CD8-positive, alpha-beta memory T cell (primary cell): ENCODE data around the gene NINJ1. TPM values are rescaled to one million over a fixed set of nuclear protein-coding genes. Genes with fewer than 3 reads are reported as not detected.

Source experiments
- CTCF ChIA-PET: fragments of 350-600 bp; sonication (Branson Sonifier 250); formaldehyde crosslinking; loops from one replicate; lab custom pipeline; 2021; ENCODE audit warnings: antibody characterized with exemption; lab: Charles Lee
- POLR2A ChIA-PET: fragments of 350-600 bp; sonication (Branson Sonifier 250); formaldehyde crosslinking; loops from one replicate; lab custom pipeline; 2021; ENCODE audit warnings: antibody characterized with exemption; lab: Charles Lee
- DNase-seq, 5 donors: peaks; one replicate each; pipeline versions ENCODE4 v3.0.0 to v3.0.0-alpha.2; 2020 to 2022; ENCODE audit warnings: mixed read lengths in 1 of 5
- H3K27ac ChIP-seq: one replicate; pipeline ENCODE4 v1.7.0; 2013; ENCODE audit warnings: low read depth, mild to moderate bottlenecking, low read length, moderate library complexity
- H3K27me3 ChIP-seq: 2 replicates; pipeline ENCODE4 v1.7.0; 2013; ENCODE audit warnings: low read length, mild to moderate bottlenecking; ENCODE audit not compliant: insufficient read depth, poor library complexity, severe bottlenecking
- H3K36me3 ChIP-seq: 2 replicates; pipeline ENCODE4 v1.7.0; 2013; ENCODE audit warnings: mild to moderate bottlenecking, low read length, moderate library complexity; ENCODE audit not compliant: insufficient read depth
- H3K4me1 ChIP-seq: 2 replicates; pipeline ENCODE4 v1.7.0; 2013; ENCODE audit warnings: mild to moderate bottlenecking, low read length, moderate library complexity; ENCODE audit not compliant: insufficient read depth
- H3K4me3 ChIP-seq: 2 replicates; pipeline ENCODE4 v1.7.0; 2013; ENCODE audit warnings: mild to moderate bottlenecking, low read length
- H3K9me3 ChIP-seq: 2 replicates; pipeline ENCODE4 v1.7.0; 2013; ENCODE audit warnings: mild to moderate bottlenecking, low read length
- H3K27ac Mint-ChIP-seq, 8 donors: one replicate each; pipeline ENCODE4 v1.8.0; 2020 to 2021; ENCODE audit warnings: mixed read lengths in 8 of 8, mild to moderate bottlenecking in 6 of 8, inconsistent platforms in 3 of 8, moderate library complexity in 3 of 8
- H3K27me3 Mint-ChIP-seq, 2 donors: one replicate each; pipeline ENCODE4 v1.8.0; 2020 to 2021; ENCODE audit warnings: mixed read lengths in 2 of 2, mild to moderate bottlenecking in 1 of 2, moderate library complexity in 1 of 2
- H3K36me3 Mint-ChIP-seq, 3 donors: one replicate each; pipeline ENCODE4 v1.8.0; 2020 to 2021; ENCODE audit warnings: mixed read lengths in 3 of 3, inconsistent platforms in 1 of 3, mild to moderate bottlenecking in 1 of 3
- H3K4me1 Mint-ChIP-seq, 3 donors: one replicate each; pipeline ENCODE4 v1.8.0; 2020 to 2021; ENCODE audit warnings: mixed read lengths in 3 of 3, inconsistent platforms in 1 of 3, mild to moderate bottlenecking in 1 of 3
- H3K4me3 Mint-ChIP-seq, 7 donors: one replicate each; pipeline ENCODE4 v1.8.0; 2020 to 2021; ENCODE audit warnings: mixed read lengths in 7 of 7, mild to moderate bottlenecking in 6 of 7, moderate library complexity in 4 of 7, inconsistent platforms in 2 of 7
- H3K9me3 Mint-ChIP-seq, 5 donors: one replicate each; pipeline ENCODE4 v1.8.0; 2020 to 2022; ENCODE audit warnings: mixed read lengths in 5 of 5, mild to moderate bottlenecking in 3 of 5, moderate library complexity in 2 of 5, inconsistent platforms in 1 of 5
- polyA plus RNA-seq: library from polyadenylated mRNA; unstranded; fragments of 300-500 nt; fragmentation: Illumina TruSeq; gene quantifications from one replicate; pipeline ENCODE4 v1.2.3, GENCODE V29; 2021
- total RNA-seq, 2 experiments: library from RNA; stranded (reverse); gene quantifications; one replicate each; pipeline ENCODE4 v1.2.3, GENCODE V29; 2021

NINJ1 gene
- total and polyA plus RNA-seq, 3 experiments from 2014 or later = 59.9 to 103 (median 62.9) TPM

GRCh38 chr9:93092251-93092991, 41.6 kb downstream of the NINJ1 start:
- Mint-ChIP-seq H3K36me3 (peaks cover 0 to 26% (median 6%) of the 10 kb centered on the region in 3 donors), H3K4me3 (peak overlapping the region in 3 of 7 donors; percentile 23 to 69 (median 24))

GRCh38 chr9:93091453-93092081, 42.5 kb downstream of the NINJ1 start:
- ChIA-PET CTCF (interaction anchor here (1.1 to 1.2 kb wide), 3 partner anchors 17 to 88 kb away, joined by 3 read pairs; no protein-coding TSS in a partner anchor), POLR2A (no interaction called here)
- Mint-ChIP-seq H3K36me3 (peaks cover 2 to 26% (median 9%) of the 10 kb centered on the region in 3 donors), H3K4me1 (peaks cover 32 to 58% (median 43%) of the 10 kb centered on the region in 3 donors), H3K9me3 (no peaks in the 10 kb centered on the region), H3K4me3 (no peak overlapping the region), H3K27ac (peak overlapping the region in 7 of 8 donors; percentile 50 to 94 (median 74)), H3K27me3 (no peaks in the 10 kb centered on the region)
- no peaks in the 10 kb centered on the region for H3K36me3 ChIP-seq
- H3K27ac ChIP-seq = no peak overlapping the region
- peaks cover 23% of the 10 kb centered on the region for H3K4me1 ChIP-seq
- no peak overlapping the region for H3K4me3 ChIP-seq
- H3K9me3 ChIP-seq = no peaks in the 10 kb centered on the region
- DNase-seq = peak in 1 of 5 donors; percentile 55
- no peaks in the 10 kb centered on the region for H3K27me3 ChIP-seq

More at GRCh38 chr9:93092251-93092991, 41.6 kb downstream of the NINJ1 start:
- Histone ChIP-seq H3K27ac (no peak overlapping the region), H3K36me3 (no peaks in the 10 kb centered on the region), H3K9me3 (no peaks in the 10 kb centered on the region), H3K27me3 (no peaks in the 10 kb centered on the region), H3K4me3 (no peak overlapping the region), H3K4me1 (peaks cover 31% of the 10 kb centered on the region)
- H3K27me3 Mint-ChIP-seq = no peaks in the 10 kb centered on the region
- CTCF ChIA-PET = interaction anchor here (1.2 kb wide), 1 partner anchor 89 kb away, joined by 3 read pairs; no protein-coding TSS in a partner anchor
- POLR2A ChIA-PET = no interaction called here
- no peak for DNase-seq
- peaks cover 39 to 63% (median 48%) of the 10 kb centered on the region in 3 donors for H3K4me1 Mint-ChIP-seq
- no peaks in the 10 kb centered on the region for H3K9me3 Mint-ChIP-seq
- H3K27ac Mint-ChIP-seq = peak overlapping the region in 7 of 8 donors; percentile 50 to 95 (median 77)

GRCh38 chr9:93091056-93091452, 43.0 kb downstream of the NINJ1 start:
- Mint-ChIP-seq H3K9me3 (no peaks in the 10 kb centered on the region), H3K27ac (peak overlapping the region in 7 of 8 donors; percentile 10 to 94 (median 17)), H3K4me3 (peak overlapping the region in 1 of 7 donors; percentile 13), H3K4me1 (peaks cover 31 to 60% (median 43%) of the 10 kb centered on the region in 3 donors), H3K27me3 (no peaks in the 10 kb centered on the region), H3K36me3 (peaks cover 4 to 30% (median 11%) of the 10 kb centered on the region in 3 donors)
- Histone ChIP-seq H3K36me3 (peaks cover 3% of the 10 kb centered on the region), H3K27ac (no peak overlapping the region), H3K27me3 (no peaks in the 10 kb centered on the region), H3K4me1 (peaks cover 23% of the 10 kb centered on the region), H3K4me3 (no peak overlapping the region), H3K9me3 (no peaks in the 10 kb centered on the region)
- DNase-seq = no peak
- ChIA-PET POLR2A (no interaction called here), CTCF (interaction anchor here (1.1 to 1.2 kb wide), 3 partner anchors 18 to 88 kb away, joined by 3 read pairs; no protein-coding TSS in a partner anchor)

- H3K27me3 Mint-ChIP-seq = no peaks in the 10 kb centered on the region
- Histone ChIP-seq H3K4me3 (no peak overlapping the region), H3K36me3 (peaks cover 11% of the 10 kb centered on the region), H3K27me3 (no peaks in the 10 kb centered on the region), H3K27ac (no peak overlapping the region), H3K9me3 (no peaks in the 10 kb centered on the region), H3K4me1 (peaks cover 23% of the 10 kb centered on the region)
- no peak for DNase-seq
- peak overlapping the region in 2 of 7 donors; percentile 30 to 74 for H3K4me3 Mint-ChIP-seq
- POLR2A ChIA-PET = interaction anchor here (0.7 to 2.6 kb wide), 2 partner anchors 26 to 122 kb away, joined by 3 to 7 read pairs; no protein-coding TSS in a partner anchor
- CTCF ChIA-PET = interaction anchor here (0.9 to 2.0 kb wide), 4 partner anchors 9 to 87 kb away, joined by 3 to 6 read pairs (median 4); no protein-coding TSS in a partner anchor
- peaks cover 10 to 38% (median 16%) of the 10 kb centered on the region in 3 donors for H3K36me3 Mint-ChIP-seq
- no peaks in the 10 kb centered on the region for H3K9me3 Mint-ChIP-seq
- H3K27ac Mint-ChIP-seq = peak overlapping the region in 7 of 8 donors; percentile 35 to 75 (median 61)
- peaks cover 31 to 59% (median 43%) of the 10 kb centered on the region in 3 donors for H3K4me1 Mint-ChIP-seq
Measured at GRCh38 chr9:93090091-93090655, 43.9 kb downstream of the NINJ1 start.

- no peaks in the 10 kb centered on the region for H3K9me3 Mint-ChIP-seq
- H3K4me1 ChIP-seq = peaks cover 17% of the 10 kb centered on the region
- H3K27me3 ChIP-seq = no peaks in the 10 kb centered on the region
- no peak overlapping the region for H3K27ac ChIP-seq
- ChIA-PET POLR2A (interaction anchor here (0.7 to 2.6 kb wide), 2 partner anchors 25 to 121 kb away, joined by 3 to 7 read pairs; no protein-coding TSS in a partner anchor), CTCF (interaction anchor here (0.9 to 2.0 kb wide), 3 partner anchors 8 to 86 kb away, joined by 3 to 6 read pairs (median 4); no protein-coding TSS in a partner anchor)
- H3K4me3 Mint-ChIP-seq = no peak overlapping the region
- no peak overlapping the region for H3K4me3 ChIP-seq
- H3K27ac Mint-ChIP-seq = peak overlapping the region in 6 of 8 donors; percentile 1 to 83 (median 53)
- peaks cover 17% of the 10 kb centered on the region for H3K36me3 ChIP-seq
- no peaks in the 10 kb centered on the region for H3K27me3 Mint-ChIP-seq
- no peaks in the 10 kb centered on the region for H3K9me3 ChIP-seq
- no peak for DNase-seq
- H3K36me3 Mint-ChIP-seq = peaks cover 10 to 41% (median 16%) of the 10 kb centered on the region in 3 donors
- H3K4me1 Mint-ChIP-seq = peaks cover 27 to 52% (median 36%) of the 10 kb centered on the region in 3 donors
Measured at GRCh38 chr9:93089481-93089991, 44.5 kb downstream of the NINJ1 start.

GRCh38 chr9:93089024-93089423, 45.0 kb downstream of the NINJ1 start:
- ChIA-PET CTCF (interaction anchor here (1.1 to 2.0 kb wide), 2 partner anchors 8 to 20 kb away, joined by 3 to 6 read pairs; no protein-coding TSS in a partner anchor), POLR2A (interaction anchor here (2.6 kb wide), 1 partner anchor 24 kb away, joined by 7 read pairs; no protein-coding TSS in a partner anchor)
- Histone ChIP-seq H3K9me3 (no peaks in the 10 kb centered on the region), H3K36me3 (peaks cover 20% of the 10 kb centered on the region), H3K4me3 (no peak overlapping the region), H3K27me3 (no peaks in the 10 kb centered on the region), H3K4me1 (peaks cover 14% of the 10 kb centered on the region), H3K27ac (no peak overlapping the region)
- no peaks in the 10 kb centered on the region for H3K27me3 Mint-ChIP-seq
- H3K36me3 Mint-ChIP-seq = peaks cover 10 to 44% (median 16%) of the 10 kb centered on the region in 3 donors
- H3K4me3 Mint-ChIP-seq = no peak overlapping the region
- no peaks in the 10 kb centered on the region for H3K9me3 Mint-ChIP-seq
- no peak for DNase-seq
- H3K27ac Mint-ChIP-seq = peak overlapping the region in 4 of 8 donors; percentile 30 to 84 (median 58)
- H3K4me1 Mint-ChIP-seq = peaks cover 24 to 48% (median 33%) of the 10 kb centered on the region in 3 donors

GRCh38 chr9:93088656-93089015, 45.4 kb downstream of the NINJ1 start:
- Histone ChIP-seq H3K36me3 (peaks cover 20% of the 10 kb centered on the region), H3K27me3 (no peaks in the 10 kb centered on the region), H3K4me3 (no peak overlapping the region), H3K4me1 (peaks cover 14% of the 10 kb centered on the region), H3K9me3 (no peaks in the 10 kb centered on the region), H3K27ac (no peak overlapping the region)
- no peak overlapping the region for H3K4me3 Mint-ChIP-seq
- H3K4me1 Mint-ChIP-seq = peaks cover 22 to 48% (median 33%) of the 10 kb centered on the region in 3 donors
- H3K36me3 Mint-ChIP-seq = peaks cover 10 to 47% (median 18%) of the 10 kb centered on the region in 3 donors
- no peaks in the 10 kb centered on the region for H3K9me3 Mint-ChIP-seq
- ChIA-PET POLR2A (interaction anchor here (2.6 kb wide), 1 partner anchor 24 kb away, joined by 7 read pairs; no protein-coding TSS in a partner anchor), CTCF (interaction anchor here (1.0 to 2.0 kb wide), 3 partner anchors 7 to 85 kb away, joined by 4 to 6 read pairs (median 6); no protein-coding TSS in a partner anchor)
- H3K27ac Mint-ChIP-seq = peak overlapping the region in 6 of 8 donors; percentile 30 to 84 (median 62)
- no peaks in the 10 kb centered on the region for H3K27me3 Mint-ChIP-seq
- DNase-seq = no peak
